SK-N-SH (cell line): ENCODE data around the gene TXNRD2. TPM values are rescaled to one million over a fixed set of nuclear protein-coding genes. Genes with fewer than 3 reads are reported as not detected.

Experiments
- CTCF ChIA-PET: fragments of 300-600, 350-600 bp; formaldehyde crosslinking; extraction: SDS; loops from one replicate; lab custom pipeline; 2021; lab: Yijun Ruan, JAX
- POLR2A ChIA-PET: fragments of 350-600 bp; sonication (Branson Sonifier 250); formaldehyde crosslinking; extraction: SDS; loops from one replicate; lab custom pipeline; 2020; ENCODE audit warnings: antibody characterized with exemption, inconsistent platforms; lab: Yijun Ruan, JAX
- DNase-seq: peaks from one replicate; pipeline ENCODE4 v3.0.0; 2012
- H2AFZ ChIP-seq: fragments of 200-600 bp; sonication (generic); 2 replicates; pipeline ENCODE4 v1.8.1; 2016; ENCODE audit warnings: antibody characterized with exemption, mild to moderate bottlenecking, low read depth
- H3F3A ChIP-seq: fragments of 200-600 bp; sonication (generic); replicated peaks from 2 replicates; pipeline ENCODE3; 2016; ENCODE audit warnings: antibody characterized with exemption, mild to moderate bottlenecking; ENCODE audit not compliant: insufficient read depth
- H3K27ac ChIP-seq, 2 experiments: fragments of 200-500 bp in 1 of 2; fragments of 200-600 bp in 1 of 2; sonication (Bioruptor generic) in 1 of 2; sonication (generic), shearing (Covaris generic) in 1 of 2; 2 replicates each; pipeline versions ENCODE4 v1.5.1 to v1.6.1; 2014 to 2016; ENCODE audit warnings: low read depth in 2 of 2, inconsistent platforms in 1 of 2, low read length in 1 of 2, mild to moderate bottlenecking in 1 of 2, mixed read lengths in 1 of 2
- H3K27me3 ChIP-seq: fragments of 200-600 bp; sonication (generic), shearing (Covaris generic); 2 replicates; pipeline ENCODE4 v1.6.1; 2016; ENCODE audit warnings: mixed run types; ENCODE audit not compliant: insufficient read depth
- H3K36me3 ChIP-seq, 2 experiments: fragments of 200-500 bp in 1 of 2; fragments of 200-600 bp in 1 of 2; sonication (Bioruptor generic) in 1 of 2; sonication (generic) in 1 of 2; replicated peaks in 1 of 2; 2 replicates each; pipeline versions ENCODE3 to v1.5.1; 2014 to 2016; ENCODE audit warnings: low read length in 1 of 2, mild to moderate bottlenecking in 1 of 2; ENCODE audit not compliant: insufficient read depth in 2 of 2, control insufficient read depth in 1 of 2
- H3K4me1 ChIP-seq, 2 experiments: fragments of 200-500 bp in 1 of 2; fragments of 200-600 bp in 1 of 2; sonication (Bioruptor generic) in 1 of 2; sonication (generic), shearing (Covaris generic) in 1 of 2; 2 replicates each; pipeline versions ENCODE4 v1.5.1 to v1.6.1; 2014 to 2016; ENCODE audit warnings: low read depth in 1 of 2, low read length in 1 of 2, mixed run types in 1 of 2; ENCODE audit not compliant: insufficient read depth in 2 of 2, control insufficient read depth in 1 of 2
- H3K4me2 ChIP-seq: fragments of 200-600 bp; sonication (generic), shearing (Covaris generic); 2 replicates; pipeline ENCODE4 v1.6.1; 2017; ENCODE audit warnings: mixed run types
- H3K4me3 ChIP-seq, 2 experiments: fragments of 200-500 bp in 1 of 2; fragments of 200-600 bp in 1 of 2; sonication (Bioruptor generic) in 1 of 2; sonication (generic), shearing (Covaris generic) in 1 of 2; 2 replicates each; pipeline versions ENCODE4 v1.5.1 to v1.8.1; 2014 to 2016; ENCODE audit warnings: low read depth in 2 of 2, inconsistent platforms in 1 of 2, low read length in 1 of 2, mild to moderate bottlenecking in 1 of 2, mixed read lengths in 1 of 2, moderate library complexity in 1 of 2
- H3K79me2 ChIP-seq: fragments of 200-600 bp; sonication (generic); 2 replicates; pipeline ENCODE4 v1.8.1; 2017; ENCODE audit warnings: mild to moderate bottlenecking; ENCODE audit not compliant: insufficient read depth
- H3K9ac ChIP-seq: fragments of 200-600 bp; sonication (generic); 2 replicates; pipeline ENCODE4 v1.6.1; 2017; ENCODE audit warnings: mixed run types
- H3K9me2 ChIP-seq: fragments of 200-600 bp; sonication (generic); 2 replicates; pipeline ENCODE4 v1.6.1; 2017; ENCODE audit warnings: mixed run types
- H3K9me3 ChIP-seq: fragments of 200-600 bp; sonication (generic); 2 replicates; pipeline ENCODE4 v1.6.1; 2017; ENCODE audit warnings: mixed run types, mild to moderate bottlenecking, moderate library complexity
- H4K20me1 ChIP-seq: fragments of 200-600 bp; sonication (generic); 2 replicates; pipeline ENCODE4 v1.6.1; 2017; ENCODE audit warnings: mild to moderate bottlenecking, mixed run types; ENCODE audit not compliant: insufficient read depth
- CTCF ChIP-seq: fragments of 200-600 bp; sonication (generic); IDR thresholded peaks from 2 replicates; pipeline ENCODE4 v1.6.1; 2017; ENCODE audit warnings: antibody characterized with exemption, mild to moderate bottlenecking, moderate library complexity
- EP300 ChIP-seq, 2 experiments: IDR thresholded peaks; 2 replicates each; pipeline versions ENCODE4 v1.4.0 to v1.6.1; 2012; ENCODE audit warnings: borderline replicate concordance in 1 of 2, low read depth in 1 of 2, low read length in 1 of 2
- FOSL2 ChIP-seq: IDR thresholded peaks from 2 replicates; pipeline ENCODE4 v1.4.0; 2012; ENCODE audit warnings: low read depth, mild to moderate bottlenecking, moderate library complexity, borderline replicate concordance
- FOXJ3 ChIP-seq: sonication (generic); formaldehyde crosslinking; IDR thresholded peaks from 2 replicates; pipeline ENCODE4 v1.5.1; 2020; ENCODE audit warnings: mild to moderate bottlenecking, missing genetic modification reagents
- MAX ChIP-seq: IDR thresholded peaks from 2 replicates; pipeline ENCODE4 v1.4.0; 2012; ENCODE audit warnings: low read depth
- MXI1 ChIP-seq: IDR thresholded peaks from 2 replicates; pipeline ENCODE4 v1.6.1; 2012; ENCODE audit warnings: mild to moderate bottlenecking, low read depth, low read length, improper control_type of control experiment
- NFIC ChIP-seq: IDR thresholded peaks from 2 replicates; pipeline ENCODE4 v1.4.0; 2012; ENCODE audit warnings: borderline replicate concordance
- NRF1 ChIP-seq: IDR thresholded peaks from 2 replicates; pipeline ENCODE4 v1.6.1; 2012; ENCODE audit warnings: low read depth, mild to moderate bottlenecking, low read length
- POLR2AphosphoS5 ChIP-seq: IDR thresholded peaks from 2 replicates; pipeline ENCODE4 v1.6.1; 2012; ENCODE audit warnings: low read depth, low read length
- RAD21 ChIP-seq: IDR thresholded peaks from 2 replicates; pipeline ENCODE4 v1.6.1; 2012; ENCODE audit warnings: mild to moderate bottlenecking, low read length
- RXRA ChIP-seq: IDR thresholded peaks from 2 replicates; pipeline ENCODE4 v1.4.0; 2012; ENCODE audit warnings: low read depth, mild to moderate bottlenecking, borderline replicate concordance
- SIN3A ChIP-seq: IDR thresholded peaks from 2 replicates; pipeline ENCODE4 v1.6.1; 2012; ENCODE audit warnings: low read depth, mild to moderate bottlenecking, low read length, moderate library complexity, borderline replicate concordance
- SMC3 ChIP-seq: IDR thresholded peaks from 2 replicates; pipeline ENCODE4 v1.6.1; 2012; ENCODE audit warnings: low read depth, low read length, improper control_type of control experiment
- TAF1 ChIP-seq: IDR thresholded peaks from 2 replicates; pipeline ENCODE4 v1.6.1; 2012; ENCODE audit warnings: low read depth, mild to moderate bottlenecking, low read length, moderate library complexity, borderline replicate concordance
- TEAD4 ChIP-seq: IDR thresholded peaks from 2 replicates; pipeline ENCODE4 v1.4.0; 2012; ENCODE audit warnings: mild to moderate bottlenecking, borderline replicate concordance; ENCODE audit not compliant: insufficient read depth
- USF2 ChIP-seq: fragments of 150-350 bp; IDR thresholded peaks from 2 replicates; pipeline ENCODE4 v1.6.1; 2017; ENCODE audit warnings: antibody characterized with exemption, low read length, low read depth, borderline replicate concordance
- YY1 ChIP-seq: IDR thresholded peaks from 2 replicates; pipeline ENCODE4 v1.4.0; 2012; ENCODE audit warnings: low read depth, mild to moderate bottlenecking
- WGBS: methylation state at CpG from one replicate; pipeline ENCODE4 v1.1.6; 2017; ENCODE audit warnings: low lambda C conversion rate; 5-methylcytosine and 5-hydroxymethylcytosine counted together
- polyA plus RNA-seq, 3 experiments: library from polyadenylated mRNA; depleted of rRNA; stranded (reverse); fragments of >200 nt; gene quantifications; 2 replicates each; pipeline ENCODE4 v1.2.3, GENCODE V29; 2012
- TF ChIP-seq, protein P1 (sequence below): fragments of 150-350 bp; IDR thresholded peaks from 2 replicates; pipeline ENCODE4 v1.6.1; 2016; ENCODE audit warnings: mild to moderate bottlenecking, low read depth, low read length
- TF ChIP-seq, protein P2 (sequence below): IDR thresholded peaks from 2 replicates; pipeline ENCODE4 v1.4.0; 2012; ENCODE audit warnings: low read depth, borderline replicate concordance

TXNRD2 gene
- polyA plus RNA-seq, 1 of the 3 experiments (the other 2 are of a cell fraction), result 34.7 TPM

DNA sequence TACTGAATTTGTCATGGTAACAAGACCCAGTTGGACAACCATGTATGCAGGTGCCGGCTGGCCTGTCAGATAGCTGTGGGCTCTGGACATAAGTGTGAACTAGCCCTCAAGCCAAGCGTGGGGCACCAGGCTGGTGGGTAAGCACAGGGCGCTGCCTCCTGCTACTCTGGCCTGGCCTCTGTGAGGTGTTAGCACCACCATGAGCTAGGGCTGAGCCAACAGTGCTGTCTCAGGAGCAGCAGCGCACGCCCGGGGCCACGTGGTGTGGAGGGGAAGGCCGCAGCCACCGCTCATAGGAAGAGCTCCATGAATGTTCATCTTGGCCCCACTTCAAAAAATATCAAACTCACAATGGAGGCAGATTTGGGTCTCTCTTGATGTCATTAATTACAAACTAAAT, 51.7 kb downstream of the TXNRD2 start:
- Histone ChIP-seq H3K4me2 (no peak overlapping the region), H3K9ac (no peak overlapping the region)
- TF ChIP-seq FOSL2 (no peak), FOXJ3 (CRISPR knock-in tag) (no peak), USF2 (no peak), MXI1 (no peak), SIN3A (no peak), RXRA (no peak), SMC3 (no peak), YY1 (no peak), TEAD4 (no peak), EP300 (IDR thresholded peaks at IDR 0.05; ENCODE audit: borderline replicate concordance in 1 of 2, low read depth in 1 of 2, low read length in 1 of 2) (no peak), NRF1 (no peak), POLR2AphosphoS5 (no peak), MAX (no peak), CTCF (no peak), RAD21 (no peak), TAF1 (no peak), NFIC (no peak)
- TF ChIP-seq, protein P1, sequence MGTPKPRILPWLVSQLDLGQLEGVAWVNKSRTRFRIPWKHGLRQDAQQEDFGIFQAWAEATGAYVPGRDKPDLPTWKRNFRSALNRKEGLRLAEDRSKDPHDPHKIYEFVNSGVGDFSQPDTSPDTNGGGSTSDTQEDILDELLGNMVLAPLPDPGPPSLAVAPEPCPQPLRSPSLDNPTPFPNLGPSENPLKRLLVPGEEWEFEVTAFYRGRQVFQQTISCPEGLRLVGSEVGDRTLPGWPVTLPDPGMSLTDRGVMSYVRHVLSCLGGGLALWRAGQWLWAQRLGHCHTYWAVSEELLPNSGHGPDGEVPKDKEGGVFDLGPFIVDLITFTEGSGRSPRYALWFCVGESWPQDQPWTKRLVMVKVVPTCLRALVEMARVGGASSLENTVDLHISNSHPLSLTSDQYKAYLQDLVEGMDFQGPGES, result no peak
- TF ChIP-seq, protein P2, sequence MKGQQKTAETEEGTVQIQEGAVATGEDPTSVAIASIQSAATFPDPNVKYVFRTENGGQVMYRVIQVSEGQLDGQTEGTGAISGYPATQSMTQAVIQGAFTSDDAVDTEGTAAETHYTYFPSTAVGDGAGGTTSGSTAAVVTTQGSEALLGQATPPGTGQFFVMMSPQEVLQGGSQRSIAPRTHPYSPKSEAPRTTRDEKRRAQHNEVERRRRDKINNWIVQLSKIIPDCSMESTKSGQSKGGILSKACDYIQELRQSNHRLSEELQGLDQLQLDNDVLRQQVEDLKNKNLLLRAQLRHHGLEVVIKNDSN, result no peak

More for the DNA sequence above, 51.7 kb downstream of the TXNRD2 start:
- Histone ChIP-seq H3K27ac (peak overlapping the region in 1 of 2 experiments; percentile 98; a peak in 2 of 4 replicates), H4K20me1 (no peaks in the 10 kb centered on the region), H3K9me2 (no peaks in the 10 kb centered on the region), H3K36me3 (peaks cover 0 to 2% of the 10 kb centered on the region in 2 experiments), H2AFZ (no peak overlapping the region), H3K9me3 (no peaks in the 10 kb centered on the region), H3F3A (peaks cover 8% of the 10 kb centered on the region), H3K79me2 (no peaks in the 10 kb centered on the region), H3K4me1 (peaks cover 39 to 45% of the 10 kb centered on the region in 2 experiments), H3K27me3 (no peaks in the 10 kb centered on the region), H3K4me3 (no peak overlapping the region)
- ChIA-PET POLR2A (interaction anchor here (1.4 kb wide), 1 partner anchor 10 kb away, joined by 5 read pairs; no protein-coding TSS in a partner anchor), CTCF (interaction anchor here (0.6 to 4.5 kb wide), 7 partner anchors 8 to 160 kb away, joined by 3 to 43 read pairs (median 5); no protein-coding TSS in a partner anchor)
- 99% methylated on average over 6 of the region's 9 CpGs for WGBS
- no peak for DNase-seq
